Hepatocyte (in vitro differentiated cells): Measurements from ENCODE around the gene AGO3. TPM values are rescaled to one million over a fixed set of nuclear protein-coding genes. Genes with fewer than 3 reads are reported as not detected.

ENCODE experiments used
- DNase-seq: peaks from one replicate; pipeline ENCODE4 v3.0.0-alpha.2; 2016; ENCODE audit warnings: low spot score
- H2AFZ ChIP-seq: fragments of 200-600 bp; sonication (generic); 2 replicates; pipeline ENCODE4 v1.6.0; 2016; ENCODE audit warnings: antibody characterized with exemption, mild to moderate bottlenecking
- H3K27ac ChIP-seq: fragments of 200-600 bp; sonication (generic); 2 replicates; pipeline ENCODE4 v1.5.1; 2016; ENCODE audit warnings: mild to moderate bottlenecking
- H3K27me3 ChIP-seq: fragments of 200-600 bp; sonication (generic); 2 replicates; pipeline ENCODE4 v1.6.1; 2016
- H3K36me3 ChIP-seq: fragments of 200-600 bp; sonication (generic); replicated peaks from 2 replicates; pipeline ENCODE4 v1.5.1; 2016; ENCODE audit warnings: low read depth; ENCODE audit not compliant: insufficient read depth
- H3K4me1 ChIP-seq: fragments of 200-600 bp; sonication (generic); 2 replicates; pipeline ENCODE4 v1.5.1; 2016; ENCODE audit warnings: mild to moderate bottlenecking, moderate library complexity; ENCODE audit not compliant: insufficient read depth
- H3K4me2 ChIP-seq: fragments of 200-600 bp; sonication (generic); 2 replicates; pipeline ENCODE4 v1.6.0; 2016
- H3K4me3 ChIP-seq: fragments of 200-600 bp; sonication (generic); 2 replicates; pipeline ENCODE4 v1.5.1; 2016; ENCODE audit warnings: mild to moderate bottlenecking
- H3K79me2 ChIP-seq: fragments of 200-600 bp; sonication (generic); 2 replicates; pipeline ENCODE4 v1.6.0; 2017; ENCODE audit warnings: mild to moderate bottlenecking
- H3K9me2 ChIP-seq: fragments of 200-600 bp; sonication (generic); replicated peaks from 2 replicates; pipeline ENCODE4 v1.6.0; 2017; ENCODE audit warnings: mild to moderate bottlenecking; ENCODE audit not compliant: insufficient read depth
- H3K9me3 ChIP-seq: fragments of 200-600 bp; sonication (generic); 2 replicates; pipeline ENCODE4 v1.5.1; 2016; ENCODE audit warnings: low read depth, mild to moderate bottlenecking
- H4K20me1 ChIP-seq: fragments of 200-600 bp; sonication (generic); 2 replicates; pipeline ENCODE4 v1.6.0; 2016; ENCODE audit warnings: mild to moderate bottlenecking; ENCODE audit not compliant: insufficient read depth, poor library complexity, severe bottlenecking
- EZH2 ChIP-seq: fragments of 200-600 bp; sonication (generic); IDR thresholded peaks from 2 replicates; pipeline ENCODE4 v1.6.1; 2016; ENCODE audit warnings: antibody characterized with exemption, mild to moderate bottlenecking, borderline replicate concordance
- EZH2phosphoT487 ChIP-seq: fragments of 200-600 bp; sonication (generic); IDR thresholded peaks from one replicate; pipeline ENCODE4 v1.6.1; 2018; ENCODE audit warnings: antibody characterized with exemption, mild to moderate bottlenecking, low read depth, moderate library complexity; ENCODE audit not compliant: unreplicated experiment, severe bottlenecking
- whole genome bisulfite sequencing: methylation state at CpG from one replicate; pipeline ENCODE4 v1.1.6; 2016; ENCODE audit warnings: low lambda C conversion rate; ENCODE audit errors: missing lambda C conversion rate; 5-methylcytosine and 5-hydroxymethylcytosine counted together
- polyA plus RNA-seq: library from polyadenylated mRNA; unstranded; fragments of >200 nt; fragmentation: Nextera tagmentation; extraction: Ambion mirVana; gene quantifications from 2 replicates; pipeline ENCODE4 v1.2.1, GENCODE V29; 2016
- total RNA-seq: library from RNA; depleted of rRNA; stranded (reverse); fragments of >200 nt; gene quantifications from 2 replicates; pipeline ENCODE4 v1.2.3, GENCODE V29; 2014
- TF ChIP-seq, protein P1 (sequence below): fragments of 200-600 bp; sonication (generic); IDR thresholded peaks from 2 replicates; pipeline ENCODE4 v1.5.1; 2016; ENCODE audit warnings: antibody characterized with exemption, mild to moderate bottlenecking; ENCODE audit not compliant: poor library complexity

Gene AGO3
- total and polyA plus RNA-seq, 2 experiments from 2014 or later: 16.9 to 24.4 TPM

DNA sequence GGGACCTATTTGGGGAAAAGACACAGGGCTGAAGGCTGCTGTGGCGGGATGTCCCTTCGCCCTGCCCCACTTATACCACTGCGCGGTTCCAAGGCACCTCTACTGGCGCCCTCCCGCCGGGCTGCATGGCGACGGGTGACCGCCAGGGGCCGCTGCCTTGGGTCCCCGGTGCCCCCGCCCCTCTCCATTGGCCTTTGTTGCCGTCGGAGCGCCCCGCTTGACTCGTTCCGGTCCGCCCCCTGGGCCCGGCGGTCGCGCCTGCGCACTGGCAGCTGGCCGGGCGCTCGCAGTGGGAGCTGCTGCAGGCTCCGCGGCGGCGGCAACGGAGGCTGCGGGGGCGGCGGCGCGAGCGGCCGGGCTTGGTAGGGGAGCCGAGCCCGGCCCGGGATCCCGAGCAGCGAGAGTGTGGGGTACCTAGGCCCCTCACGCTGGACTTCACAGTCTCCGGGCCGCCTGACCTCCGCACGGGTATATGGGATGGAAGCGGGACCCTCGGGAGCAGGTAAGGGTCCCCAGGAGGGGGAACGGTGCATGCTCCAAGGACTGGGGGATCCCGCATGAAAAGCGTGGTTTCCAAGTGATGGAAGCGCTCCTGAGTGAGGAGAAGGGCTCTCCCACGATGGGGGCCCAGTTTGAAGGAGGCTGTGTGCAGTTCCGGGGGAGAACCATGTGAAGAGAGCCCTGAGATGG is 47.8 kb upstream of the AGO3 start, which contains the start of gene AGO1:
Gene AGO1 (plus strand): TSS at position 265 of the 690 bp plus-strand sequence. CDS start 213 bp downstream, at position 478.
- Histone ChIP-seq H3K4me1 (peaks cover 35% of the 10 kb centered on the region), H3K79me2 (peaks cover 45% of the 10 kb centered on the region), H2AFZ (peak within 1 kb of the TSS; percentile 96), H3K9me3 (no peaks in the 10 kb centered on the region), H3K4me2 (peak within 1 kb of the TSS; percentile 98), H3K9me2 (no peaks in the 10 kb centered on the region), H4K20me1 (peaks cover 15% of the 10 kb centered on the region), H3K36me3 (no peaks in the 10 kb centered on the region), H3K4me3 (peak within 1 kb of the TSS; percentile 99), H3K27me3 (no peaks in the 10 kb centered on the region), H3K27ac (peak within 1 kb of the TSS; percentile 90)
- TF ChIP-seq, protein P1, sequence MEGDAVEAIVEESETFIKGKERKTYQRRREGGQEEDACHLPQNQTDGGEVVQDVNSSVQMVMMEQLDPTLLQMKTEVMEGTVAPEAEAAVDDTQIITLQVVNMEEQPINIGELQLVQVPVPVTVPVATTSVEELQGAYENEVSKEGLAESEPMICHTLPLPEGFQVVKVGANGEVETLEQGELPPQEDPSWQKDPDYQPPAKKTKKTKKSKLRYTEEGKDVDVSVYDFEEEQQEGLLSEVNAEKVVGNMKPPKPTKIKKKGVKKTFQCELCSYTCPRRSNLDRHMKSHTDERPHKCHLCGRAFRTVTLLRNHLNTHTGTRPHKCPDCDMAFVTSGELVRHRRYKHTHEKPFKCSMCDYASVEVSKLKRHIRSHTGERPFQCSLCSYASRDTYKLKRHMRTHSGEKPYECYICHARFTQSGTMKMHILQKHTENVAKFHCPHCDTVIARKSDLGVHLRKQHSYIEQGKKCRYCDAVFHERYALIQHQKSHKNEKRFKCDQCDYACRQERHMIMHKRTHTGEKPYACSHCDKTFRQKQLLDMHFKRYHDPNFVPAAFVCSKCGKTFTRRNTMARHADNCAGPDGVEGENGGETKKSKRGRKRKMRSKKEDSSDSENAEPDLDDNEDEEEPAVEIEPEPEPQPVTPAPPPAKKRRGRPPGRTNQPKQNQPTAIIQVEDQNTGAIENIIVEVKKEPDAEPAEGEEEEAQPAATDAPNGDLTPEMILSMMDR: peak; percentile 91
- no peak for TF ChIP-seq EZH2phosphoT487
- DNase-seq: peak; percentile 97
- WGBS: 3% methylated on average over 51 of the region's 58 CpGs

DNA sequence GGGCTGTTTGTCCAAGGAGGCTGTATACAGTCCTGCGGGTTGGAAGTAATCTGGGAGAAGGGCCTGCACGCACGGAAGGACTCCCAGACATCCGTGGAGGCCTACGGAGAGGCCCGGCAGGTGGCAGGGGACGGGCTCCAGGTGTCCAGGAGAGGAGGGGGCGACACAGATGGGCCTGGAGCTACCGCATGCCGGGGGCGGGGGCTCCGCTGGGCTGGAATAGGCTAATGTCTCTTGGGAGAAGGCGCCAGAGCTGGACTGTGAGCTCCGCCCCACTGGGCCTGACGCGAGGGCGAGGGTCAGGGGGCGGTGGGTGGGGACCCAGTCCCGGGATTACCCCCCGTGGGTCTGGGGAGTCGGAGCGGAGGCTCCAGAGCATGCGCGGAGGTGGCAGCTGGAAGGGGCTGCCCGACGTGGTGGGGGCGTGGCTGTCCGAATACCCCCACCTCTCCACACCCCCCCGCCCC is 47.2 kb upstream of the AGO3 start:
- Histone ChIP-seq H3K9me3 (no peaks in the 10 kb centered on the region), H3K9me2 (no peaks in the 10 kb centered on the region), H3K27me3 (no peaks in the 10 kb centered on the region), H3K4me3 (peak overlapping the region; percentile 99), H3K27ac (peak overlapping the region; percentile 90), H3K79me2 (peaks cover 50% of the 10 kb centered on the region), H3K4me1 (peaks cover 35% of the 10 kb centered on the region), H4K20me1 (peaks cover 15% of the 10 kb centered on the region), H3K4me2 (peak overlapping the region; percentile 98), H2AFZ (peak overlapping the region; percentile 96), H3K36me3 (no peaks in the 10 kb centered on the region)
- TF ChIP-seq, protein P1: no peak
- TF ChIP-seq EZH2phosphoT487: no peak
- no peak for TF ChIP-seq EZH2
- 0% methylated on average over 8 of the region's 29 CpGs for WGBS
- peak; percentile 82 for DNase-seq

DNA sequence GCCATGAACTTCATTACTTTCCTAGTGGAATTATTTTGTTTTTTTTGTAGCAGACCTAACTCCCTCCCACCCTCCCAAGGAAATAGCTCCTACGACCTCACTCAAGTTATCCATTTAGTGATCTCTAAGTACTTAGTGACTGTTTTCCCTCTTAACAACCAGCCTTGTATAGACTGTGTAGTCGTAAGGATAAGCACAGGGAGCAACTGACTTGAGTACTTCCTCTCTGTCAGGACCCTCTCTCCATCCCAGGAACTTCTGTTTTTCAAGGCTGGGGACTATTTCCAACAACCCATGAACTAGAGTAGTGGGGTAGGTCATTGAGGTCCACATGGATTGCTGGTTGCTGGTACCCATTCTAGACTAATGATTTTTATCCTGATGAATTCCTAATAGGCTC is 46.0 kb upstream of the AGO3 start:
- Histone ChIP-seq H3K4me3 (no peak overlapping the region), H3K27me3 (no peaks in the 10 kb centered on the region), H3K4me2 (peak overlapping the region; percentile 98), H2AFZ (no peak overlapping the region), H3K9me2 (no peaks in the 10 kb centered on the region), H3K79me2 (peaks cover 50% of the 10 kb centered on the region), H3K36me3 (no peaks in the 10 kb centered on the region), H3K27ac (peak overlapping the region; percentile 90), H3K9me3 (no peaks in the 10 kb centered on the region), H4K20me1 (peaks cover 15% of the 10 kb centered on the region), H3K4me1 (peaks cover 35% of the 10 kb centered on the region)
- DNase-seq: no peak
- 45% methylated on average over 2 of the region's 2 CpGs for WGBS
- TF ChIP-seq, protein P1: no peak
- TF ChIP-seq EZH2phosphoT487 (no peak), EZH2 (no peak)
